SHP77 (cell line): ENCODE results near the gene RHBDD3.

Experiments
- DNase-seq, 2 experiments: peaks; one replicate each; lab custom pipeline; 2025; lab: John Stamatoyannopoulos, UW

RHBDD3 gene

DNA sequence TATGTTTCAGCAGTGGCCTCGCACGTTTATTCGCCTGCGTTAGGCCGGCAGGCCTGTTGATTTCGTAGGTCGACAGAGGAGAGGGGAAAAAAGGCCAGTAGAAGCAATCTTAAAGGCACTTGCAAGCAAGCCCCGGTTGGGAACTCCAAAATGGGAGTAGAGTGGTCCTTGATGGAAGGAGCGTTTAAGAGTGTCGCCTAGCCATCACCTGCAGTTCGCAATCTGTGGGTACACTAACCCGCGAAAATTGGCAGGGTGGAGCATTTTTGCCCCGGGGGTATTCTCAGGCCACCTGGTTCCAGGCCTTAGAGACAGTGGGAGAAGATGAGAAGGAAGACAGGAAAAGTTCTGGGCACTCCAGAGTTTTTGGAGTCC lies 1.4 kb upstream of the RHBDD3 start:
- no peak for DNase-seq

DNA sequence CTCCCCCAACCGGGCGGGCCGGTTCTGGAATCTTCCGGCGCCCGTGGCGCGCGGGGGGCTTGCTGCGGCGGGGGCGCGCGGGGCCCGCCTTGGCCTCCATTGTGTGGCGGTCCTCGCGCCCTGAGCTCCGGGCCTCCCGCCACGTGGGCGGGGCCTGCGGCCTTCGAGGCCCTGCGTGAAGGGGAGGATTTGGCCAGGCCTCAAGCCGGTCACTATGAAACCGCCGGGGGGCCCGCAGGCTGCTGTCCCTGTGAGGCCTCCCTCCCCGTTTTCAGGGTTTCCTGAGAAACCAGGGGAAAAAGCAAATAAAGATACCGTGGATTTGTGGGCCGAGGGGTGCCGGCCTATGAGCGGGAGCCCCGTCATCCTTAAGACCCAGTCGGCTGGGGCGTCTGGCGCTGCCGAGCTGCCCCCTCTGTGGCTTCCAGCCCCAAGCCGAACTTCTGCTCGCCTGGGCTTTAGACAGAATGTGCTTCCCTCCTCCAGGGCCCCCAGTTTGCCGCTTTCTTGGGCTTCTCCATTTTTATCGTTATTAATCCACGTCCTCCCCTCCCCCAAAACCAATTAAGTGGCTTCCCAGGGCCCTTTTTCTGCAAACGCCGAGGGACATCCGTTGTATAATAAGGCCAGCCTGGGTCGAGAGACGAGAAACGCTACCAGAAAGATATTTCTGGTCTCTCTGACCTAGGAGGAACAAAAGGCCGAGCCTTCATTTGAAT lies 889 bp upstream of the RHBDD3 start:
- DNase-seq: no peak

DNA sequence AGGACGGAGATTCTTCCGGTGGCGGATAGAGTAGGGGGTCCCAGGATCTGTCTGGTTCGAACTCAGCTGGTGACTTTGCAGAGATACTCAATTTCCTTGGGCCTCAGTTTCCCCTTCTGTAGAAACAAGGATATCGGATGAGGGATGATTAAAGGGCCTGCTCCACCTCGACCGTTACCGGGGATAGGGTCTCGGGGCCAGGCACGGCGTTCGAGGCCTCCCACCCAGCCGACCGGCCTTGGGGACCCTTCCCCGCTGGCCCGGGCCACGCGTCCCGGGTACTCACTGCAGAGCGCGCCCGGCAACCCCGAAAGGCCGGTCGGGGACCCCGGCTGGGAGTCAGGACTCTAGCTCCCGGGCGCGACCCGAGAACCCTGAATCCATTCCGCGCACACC lies 321 bp downstream of the RHBDD3 start:
- DNase-seq: no peak

DNA sequence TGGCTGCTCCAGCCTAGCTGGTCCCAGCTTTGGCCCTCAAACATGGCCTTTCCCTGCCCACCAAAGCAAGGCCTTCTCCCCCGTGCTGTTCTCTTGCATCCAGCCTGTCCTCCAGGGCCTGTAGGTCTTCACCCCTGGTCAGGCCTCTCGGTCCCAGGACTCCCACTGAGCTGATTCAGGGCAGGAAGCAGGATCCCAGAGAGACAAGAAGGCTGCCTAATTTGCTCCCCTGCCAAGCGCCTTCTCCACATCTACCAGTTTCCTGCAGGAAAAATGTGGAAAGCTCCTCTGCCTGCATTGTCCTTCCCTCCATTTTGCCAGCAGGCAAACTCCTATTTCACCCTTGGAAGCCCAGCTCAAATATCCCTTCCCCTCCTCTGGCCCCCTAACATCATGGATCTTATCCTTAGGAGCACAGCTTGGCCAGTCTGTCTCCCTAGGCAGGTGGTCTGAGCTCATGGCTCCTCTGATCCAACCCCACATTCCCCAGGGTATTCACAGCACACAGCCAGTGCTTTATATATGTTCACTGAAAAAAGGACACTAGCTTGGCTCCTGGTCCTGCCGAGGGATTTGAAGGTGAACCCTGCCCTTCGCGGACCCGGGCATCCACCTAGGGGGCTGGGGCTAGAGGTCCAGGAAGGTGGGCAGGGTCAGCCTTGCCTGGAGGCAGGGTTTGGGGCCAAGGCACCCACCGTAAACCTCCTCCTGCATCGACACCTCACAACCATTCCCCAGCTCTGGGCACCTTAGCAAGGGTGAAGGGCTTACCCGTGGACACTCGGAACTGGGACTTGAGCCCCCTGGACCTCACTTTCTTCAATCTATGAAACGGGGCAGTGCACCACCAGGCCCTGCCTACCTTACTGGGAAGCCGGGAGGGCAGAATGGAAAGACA lies 968 bp downstream of the RHBDD3 start:
- DNase-seq: no peak

DNA sequence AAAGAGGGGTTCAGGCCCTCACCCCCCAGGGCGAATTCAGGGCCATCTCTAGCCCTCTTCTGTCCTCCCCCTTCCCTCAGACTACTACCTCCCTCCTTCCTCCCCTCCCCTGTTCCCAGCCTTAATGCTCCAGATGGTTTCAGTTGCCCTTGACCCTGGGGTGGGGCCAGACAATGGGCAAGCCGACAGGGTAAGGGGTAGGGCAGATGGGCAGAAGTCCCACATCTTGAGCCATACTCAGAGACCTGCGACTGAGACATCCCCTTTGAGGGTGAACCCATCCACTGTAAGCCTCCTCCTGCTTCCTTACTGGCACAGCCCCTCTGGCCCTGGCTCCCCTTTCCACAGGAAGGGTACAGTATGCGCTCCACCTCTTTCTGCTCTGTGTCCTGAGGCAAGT lies 1.9 kb downstream of the RHBDD3 start:
- no peak for DNase-seq

DNA sequence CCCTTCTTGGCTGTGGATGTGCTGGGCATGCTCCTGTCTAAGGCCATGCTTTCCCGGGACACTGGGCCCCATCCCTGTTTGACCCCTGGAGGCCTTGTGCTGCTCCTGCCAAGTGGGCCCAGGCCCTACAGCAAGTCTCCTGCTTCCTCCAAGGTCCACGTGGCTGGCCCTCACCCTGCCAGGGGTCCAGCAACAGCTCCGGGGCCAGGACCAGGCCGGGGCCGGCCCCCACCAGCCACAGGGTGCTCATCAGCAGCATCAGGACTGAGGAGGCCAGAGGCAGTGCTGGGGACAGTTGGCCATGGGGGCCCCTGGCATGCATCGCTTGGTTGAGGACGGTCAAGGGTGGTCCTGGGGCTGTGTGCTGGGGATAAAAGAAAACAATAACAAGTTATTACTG lies 2.5 kb downstream of the RHBDD3 start:
- no peak for DNase-seq

DNA sequence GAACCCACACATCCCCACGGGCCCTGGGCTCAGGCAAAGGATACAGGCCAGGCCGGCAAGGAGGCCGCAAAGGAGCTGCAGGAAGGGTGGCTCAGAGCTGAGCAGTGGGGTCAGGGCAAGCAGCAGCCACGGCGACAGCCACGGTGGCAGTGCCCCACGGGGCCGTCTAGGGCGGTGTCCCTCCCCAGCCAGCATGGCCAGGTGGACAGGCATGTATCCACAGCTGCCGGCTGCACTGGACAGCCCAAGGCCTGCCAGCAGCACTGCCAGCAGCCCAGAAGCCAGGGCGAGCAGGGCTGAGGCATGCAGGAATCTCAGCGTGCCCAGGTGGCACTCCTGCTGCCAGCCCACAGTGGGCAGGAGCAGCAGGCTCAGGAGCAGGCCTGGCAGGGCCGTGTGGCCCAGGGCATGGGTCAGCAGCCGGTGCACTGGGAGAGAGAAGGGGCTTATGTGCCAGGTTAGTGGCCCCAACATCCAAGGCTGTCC lies 3.9 kb downstream of the RHBDD3 start:
- DNase-seq: no peak

DNA sequence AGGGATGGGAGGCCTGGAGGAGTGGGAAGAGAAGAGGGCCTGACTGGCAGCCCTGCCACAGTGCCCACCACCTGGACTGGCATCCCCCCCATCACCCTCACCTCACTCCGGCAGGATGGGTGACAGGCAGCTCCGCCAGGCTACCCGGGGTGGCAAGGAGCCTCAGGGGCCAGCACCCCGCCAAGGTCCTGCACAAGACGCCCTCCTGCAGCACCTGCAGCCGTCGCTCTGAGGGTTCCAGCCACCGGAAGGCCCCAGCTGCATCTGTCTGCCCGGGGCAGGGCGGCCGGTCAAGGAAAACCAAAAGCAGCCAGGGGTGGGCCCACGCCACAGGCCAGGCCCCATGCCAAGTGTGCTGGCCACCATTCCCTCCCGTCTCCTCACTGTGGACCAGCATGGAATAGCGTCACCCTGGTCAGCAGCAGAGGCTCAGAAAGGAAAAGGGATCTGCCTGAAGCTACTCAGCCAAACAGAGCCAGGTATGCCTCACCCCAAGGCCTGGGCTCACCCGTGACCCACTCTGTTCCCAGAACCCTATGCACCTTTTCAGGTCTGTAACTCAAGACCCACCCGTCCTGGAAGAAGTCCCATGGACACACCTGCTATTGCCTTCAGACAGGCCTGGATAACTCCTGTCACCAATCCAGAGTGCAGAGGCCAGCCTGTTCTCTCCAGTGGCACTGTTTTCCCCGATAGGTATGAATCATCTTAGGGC lies 7.0 kb downstream of the RHBDD3 start:
- DNase-seq: no peak

DNA sequence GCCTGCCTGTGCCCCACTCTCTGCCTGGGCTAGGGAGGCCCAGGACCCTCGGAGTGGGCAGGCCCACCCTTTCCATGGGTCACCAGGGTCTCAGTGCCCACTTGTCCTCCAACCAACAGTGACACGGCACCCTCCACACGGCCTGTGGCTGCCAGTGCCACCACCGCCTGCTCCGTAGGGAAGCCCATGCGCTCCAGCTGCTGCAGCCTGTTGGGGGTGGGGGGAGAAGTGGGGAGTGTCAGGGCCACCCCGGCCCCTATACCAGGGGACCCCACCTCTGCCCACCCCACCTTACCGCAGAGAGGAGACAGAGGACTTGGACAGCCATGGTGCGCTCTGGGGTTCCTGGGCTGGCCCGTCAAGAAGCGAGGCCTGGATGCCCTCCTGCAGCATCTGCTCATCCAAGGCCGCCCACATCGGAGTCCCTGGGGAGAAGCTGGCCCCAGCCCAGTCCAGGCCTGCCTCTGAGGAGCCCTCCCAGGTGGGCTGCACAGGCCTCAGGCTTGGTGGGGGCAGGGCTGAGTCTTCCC lies 7.7 kb downstream of the RHBDD3 start:
- DNase-seq: no peak

DNA sequence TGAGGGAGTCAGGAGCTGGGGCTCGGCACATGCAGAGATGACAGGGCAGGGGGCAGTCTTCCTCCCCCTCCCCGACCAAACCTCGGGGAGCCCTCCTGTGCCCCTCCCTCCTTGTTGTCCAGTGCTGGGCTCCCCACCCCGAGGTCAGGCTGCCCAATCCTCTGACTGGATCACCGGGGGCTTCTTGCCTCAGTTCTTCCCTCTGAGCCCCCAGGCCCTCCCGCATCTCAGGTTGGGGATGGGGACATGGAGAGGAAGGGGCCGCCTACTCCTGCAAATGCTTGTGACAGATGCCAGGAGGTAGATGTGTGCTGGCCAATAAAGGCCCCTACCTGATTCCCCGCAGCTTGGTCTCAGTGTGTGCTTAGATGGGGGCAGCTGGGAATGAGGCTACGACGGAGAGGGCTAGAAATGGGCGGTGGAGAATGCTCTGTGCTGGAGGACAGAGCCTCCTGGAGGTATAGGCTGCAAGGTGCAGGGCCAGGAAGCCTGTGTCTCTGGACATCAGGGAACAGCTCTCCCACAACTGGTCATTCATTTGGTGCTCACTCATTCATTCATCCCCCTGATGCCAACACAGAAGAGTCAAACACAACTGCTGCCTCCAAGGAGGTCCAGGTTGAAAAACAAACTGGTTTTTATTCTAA lies 8.4 kb downstream of the RHBDD3 start:
- no peak for DNase-seq

DNA sequence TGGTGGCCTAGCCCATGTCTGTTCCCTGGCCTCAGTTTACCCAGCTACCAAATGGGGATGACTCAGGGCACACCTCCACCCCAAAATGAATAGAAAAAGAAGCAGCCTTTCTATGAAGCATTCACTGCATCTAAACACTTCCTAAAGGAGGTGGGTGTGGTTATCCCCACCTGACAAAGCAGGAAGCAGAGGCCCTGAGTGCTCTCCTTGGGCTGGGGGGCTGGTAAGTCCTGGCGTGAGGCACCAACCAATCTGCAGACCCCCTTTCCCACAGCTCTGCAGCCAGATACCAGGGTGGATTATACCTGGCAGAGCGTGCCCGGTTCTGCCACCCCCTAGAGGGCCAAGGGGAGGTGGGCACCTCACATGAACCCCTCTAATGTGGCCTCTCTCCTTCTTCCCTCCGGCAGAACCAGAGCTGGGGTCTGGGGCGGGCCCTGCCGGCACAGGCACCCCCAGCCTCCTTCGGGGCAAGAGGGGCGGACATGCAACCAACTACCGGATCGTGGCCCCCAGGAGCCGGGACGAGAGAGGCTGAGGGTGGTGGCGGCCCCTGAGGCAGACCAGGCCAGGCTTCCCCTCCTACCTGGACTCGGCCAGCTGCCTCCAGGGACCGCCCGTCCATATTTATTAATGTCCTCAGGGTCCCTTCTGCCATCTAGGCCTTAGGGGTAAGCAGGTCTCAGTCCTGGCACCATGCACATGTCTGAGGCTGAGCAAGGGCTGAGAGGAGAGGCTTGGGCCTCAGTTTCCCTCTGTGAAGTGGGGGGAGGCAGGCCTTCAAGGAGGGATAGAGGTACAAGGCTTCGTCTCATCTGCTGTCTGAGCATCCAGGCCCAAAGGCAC lies 9.2 kb downstream of the RHBDD3 start:
- no peak for DNase-seq

DNA sequence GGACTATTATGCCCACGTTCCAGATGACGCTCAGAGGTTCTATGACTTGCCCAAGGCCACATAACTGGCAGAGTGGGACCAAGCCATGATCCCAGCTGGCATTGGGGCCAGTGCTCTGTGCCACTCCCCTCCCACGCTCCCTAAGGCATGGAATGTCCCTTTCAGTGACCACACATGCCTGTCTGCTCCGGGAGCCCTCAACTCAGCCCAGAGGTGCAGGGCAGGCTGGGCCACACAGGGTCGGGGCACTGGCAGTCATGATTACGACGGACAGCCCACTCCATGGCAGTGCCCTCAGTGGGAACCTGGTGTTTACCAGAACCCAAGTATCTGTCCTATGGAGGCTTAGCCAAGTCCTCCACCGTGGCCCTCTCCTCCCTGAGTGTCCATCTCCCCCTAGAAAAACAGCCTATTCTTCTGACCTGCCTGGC lies 10.0 kb downstream of the RHBDD3 start:
- no peak for DNase-seq

DNA sequence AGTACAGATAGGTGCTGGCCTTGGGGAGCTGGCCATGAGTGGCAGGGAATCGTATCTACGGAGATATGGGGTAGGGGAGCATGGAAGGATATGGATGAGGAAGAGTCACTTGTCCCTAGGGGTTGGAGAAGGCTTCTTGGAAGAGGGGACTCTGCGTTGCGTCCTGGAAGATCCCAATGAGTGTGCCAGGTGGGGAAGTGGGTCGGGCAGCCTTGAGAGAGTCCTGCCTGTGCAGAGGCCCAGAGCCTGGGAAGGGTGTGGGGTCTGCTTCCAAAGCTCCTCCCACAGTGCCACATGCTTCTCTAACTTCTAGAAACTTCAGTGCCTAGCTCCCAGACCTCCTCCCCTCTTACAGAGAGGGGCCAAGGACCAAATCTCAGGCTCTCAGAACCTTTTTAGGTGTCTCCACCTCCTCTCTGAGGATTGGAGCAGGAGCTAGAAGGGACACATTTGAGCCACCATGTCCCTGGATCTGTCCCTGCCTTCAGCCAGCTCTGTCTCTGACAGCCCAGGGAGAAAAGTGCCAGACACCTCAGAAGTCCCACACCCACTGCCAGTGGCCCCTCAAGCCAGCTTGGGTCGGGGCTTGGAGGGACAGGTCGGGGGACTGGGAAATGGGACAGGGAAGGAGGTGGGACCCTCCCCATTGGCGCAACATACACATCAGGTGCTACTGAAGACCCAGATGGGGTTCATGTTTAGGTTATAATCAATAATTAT lies 11.0 kb downstream of the RHBDD3 start:
- DNase-seq: no peak

DNA sequence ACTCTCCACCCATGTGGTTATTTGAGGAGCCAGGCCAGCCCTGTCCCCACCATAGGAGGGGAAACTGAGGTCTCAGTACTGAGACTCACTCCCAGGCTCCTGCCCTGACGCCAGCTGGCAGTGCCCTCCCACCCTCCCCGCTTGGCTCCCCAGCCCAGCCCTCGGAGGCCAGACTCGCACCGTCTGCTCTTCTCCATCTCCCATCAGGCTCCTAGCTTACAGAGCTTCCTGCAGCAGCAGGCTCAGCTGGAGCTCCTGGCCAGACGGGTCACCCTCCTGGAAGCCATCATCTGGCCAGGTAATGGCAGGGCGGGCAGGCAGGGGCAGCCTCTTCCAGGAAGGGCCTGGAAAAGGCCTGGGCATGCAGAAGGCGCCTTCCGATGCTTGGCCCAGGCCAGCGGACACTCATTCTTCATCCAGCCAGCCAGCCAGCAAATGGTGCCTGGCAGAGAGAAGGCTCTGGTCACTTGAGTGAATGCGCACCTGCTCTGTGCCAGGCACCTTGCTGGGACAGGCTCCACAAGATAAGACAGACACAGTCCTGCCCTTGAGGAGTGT lies 12.6 kb downstream of the RHBDD3 start:
- no peak for DNase-seq

DNA sequence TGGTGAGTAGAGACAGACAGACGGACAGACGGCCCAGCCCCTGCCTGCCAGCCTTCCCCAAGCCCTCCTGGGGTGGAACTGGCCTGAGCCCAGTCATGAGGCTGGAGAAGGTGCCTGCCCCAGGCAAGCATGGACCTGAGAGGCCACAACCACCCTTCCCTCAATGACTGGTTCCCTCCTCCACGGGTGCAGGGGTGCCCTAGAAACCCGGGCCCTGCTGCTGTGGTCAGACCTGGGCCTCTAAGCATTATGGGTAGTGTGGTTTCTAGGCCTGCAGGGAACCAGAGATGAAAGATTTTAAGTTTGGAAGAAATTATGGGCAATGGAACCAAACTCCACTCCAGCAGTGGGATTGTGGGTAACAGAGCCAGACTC lies 13.5 kb downstream of the RHBDD3 start:
- DNase-seq: no peak

DNA sequence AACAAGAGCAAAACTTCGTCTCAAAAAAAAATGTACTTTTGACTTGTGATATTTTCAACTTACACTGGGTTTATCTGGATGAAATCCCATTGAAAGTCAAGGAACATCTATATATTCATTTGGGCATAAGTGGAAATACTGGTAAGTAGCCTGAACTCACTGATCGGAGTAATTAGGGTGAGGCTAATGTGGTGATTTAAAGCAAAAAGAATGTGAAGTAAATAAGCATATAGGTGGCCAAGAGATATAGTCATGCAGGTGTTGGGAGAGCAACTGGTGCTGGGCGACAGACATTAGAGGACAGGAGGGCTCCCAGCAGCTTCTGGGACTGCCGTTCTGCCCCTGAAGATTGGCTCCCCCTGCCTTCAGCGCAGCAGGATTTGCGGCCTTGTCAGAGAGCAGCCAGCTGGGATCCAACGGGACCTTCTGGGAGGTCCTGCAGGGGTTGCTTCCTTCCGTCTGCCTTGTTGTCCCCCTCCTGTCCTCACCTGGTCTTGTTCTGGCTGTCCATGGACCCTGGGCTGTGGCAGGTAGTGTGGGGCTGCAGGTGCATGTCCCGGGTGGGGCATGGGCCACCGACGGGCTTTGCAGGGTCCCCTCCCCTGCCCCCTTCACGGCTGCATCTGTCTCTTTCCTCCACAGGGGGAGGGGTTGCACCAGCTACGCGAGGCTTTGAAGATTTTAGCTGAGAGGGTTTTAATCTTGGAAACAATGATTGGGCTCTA lies 14.1 kb downstream of the RHBDD3 start:
- no peak for DNase-seq

DNA sequence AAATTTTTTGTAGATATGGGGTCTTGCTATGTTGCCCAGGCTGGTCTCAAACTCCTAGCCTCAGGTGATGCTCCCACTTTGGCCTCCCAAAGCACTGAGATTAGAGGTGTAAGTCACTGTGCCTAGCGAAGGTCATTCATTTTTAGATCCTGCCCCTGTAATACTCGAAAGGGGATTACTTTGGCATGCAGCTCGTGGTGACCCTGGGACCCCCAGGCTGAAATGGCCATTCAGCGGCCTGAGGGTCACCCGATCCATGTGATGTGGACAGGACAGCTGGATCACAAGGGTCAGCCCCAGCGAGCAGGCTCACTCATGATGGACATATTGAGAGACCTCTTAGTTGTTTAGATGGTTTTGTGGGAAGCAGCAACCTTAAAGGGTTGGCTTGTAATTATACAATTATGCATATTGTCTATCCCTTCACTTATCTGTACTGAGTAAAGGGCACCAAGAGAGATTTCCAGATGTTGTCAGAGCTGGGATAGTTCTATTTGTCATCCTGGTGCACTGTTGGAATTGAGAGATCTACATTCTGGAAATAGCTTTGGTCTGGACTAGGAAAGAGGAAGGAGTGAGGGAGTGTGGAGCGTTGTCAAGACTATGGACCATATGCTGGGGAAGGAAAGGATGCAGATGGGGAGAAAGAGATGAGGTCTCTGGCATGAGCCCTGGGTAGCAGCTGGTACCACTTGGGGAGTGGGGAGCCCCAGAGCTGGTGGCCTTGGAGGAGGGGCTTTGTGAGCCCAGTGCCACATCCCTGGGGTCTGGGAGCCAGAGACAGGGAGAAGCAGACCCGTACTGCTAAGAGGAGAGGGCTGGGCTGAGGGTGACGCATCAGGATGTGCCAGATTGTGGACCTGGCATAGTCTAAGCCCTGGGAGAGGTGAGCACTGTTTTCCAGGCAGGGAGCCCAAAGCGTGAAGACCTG lies 15.5 kb downstream of the RHBDD3 start:
- DNase-seq: no peak

DNA sequence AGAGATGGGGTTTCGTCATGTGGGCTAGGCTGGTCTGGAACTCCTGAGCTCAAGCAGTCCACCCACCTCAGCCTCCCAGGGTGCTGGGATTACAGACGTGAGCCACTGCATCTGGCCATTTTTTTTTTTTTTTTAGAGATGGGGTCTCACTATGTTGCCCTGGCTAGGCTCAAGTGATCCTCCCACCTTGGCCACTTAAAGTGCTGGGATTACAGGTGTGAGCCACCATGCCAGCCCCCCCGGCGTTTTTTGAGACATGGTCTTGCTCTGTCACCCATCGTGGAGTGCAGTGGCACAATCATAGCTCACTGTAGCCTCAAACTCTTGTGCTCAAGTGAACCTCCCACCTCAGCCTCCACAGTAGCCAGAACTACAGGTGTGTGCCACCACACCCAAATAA lies 16.5 kb downstream of the RHBDD3 start:
- DNase-seq: no peak
